ELF-1 (cell line): Measurements from ENCODE around the gene FXYD7.
A peak's percentile ranks its signal among the peaks of the same experiment; 100 is the strongest.
"Not testable (repeated sequence)": the region's sequence is repeated elsewhere in the genome, so short reads cannot be mapped to it uniquely, and the experiment has no call there.

Experiments used
- DNase-seq: peaks from one replicate; pipeline ENCODE4 v3.0.0-alpha.2; 2016; ENCODE audit warnings: low read depth, low spot score

FXYD7 gene

DNA sequence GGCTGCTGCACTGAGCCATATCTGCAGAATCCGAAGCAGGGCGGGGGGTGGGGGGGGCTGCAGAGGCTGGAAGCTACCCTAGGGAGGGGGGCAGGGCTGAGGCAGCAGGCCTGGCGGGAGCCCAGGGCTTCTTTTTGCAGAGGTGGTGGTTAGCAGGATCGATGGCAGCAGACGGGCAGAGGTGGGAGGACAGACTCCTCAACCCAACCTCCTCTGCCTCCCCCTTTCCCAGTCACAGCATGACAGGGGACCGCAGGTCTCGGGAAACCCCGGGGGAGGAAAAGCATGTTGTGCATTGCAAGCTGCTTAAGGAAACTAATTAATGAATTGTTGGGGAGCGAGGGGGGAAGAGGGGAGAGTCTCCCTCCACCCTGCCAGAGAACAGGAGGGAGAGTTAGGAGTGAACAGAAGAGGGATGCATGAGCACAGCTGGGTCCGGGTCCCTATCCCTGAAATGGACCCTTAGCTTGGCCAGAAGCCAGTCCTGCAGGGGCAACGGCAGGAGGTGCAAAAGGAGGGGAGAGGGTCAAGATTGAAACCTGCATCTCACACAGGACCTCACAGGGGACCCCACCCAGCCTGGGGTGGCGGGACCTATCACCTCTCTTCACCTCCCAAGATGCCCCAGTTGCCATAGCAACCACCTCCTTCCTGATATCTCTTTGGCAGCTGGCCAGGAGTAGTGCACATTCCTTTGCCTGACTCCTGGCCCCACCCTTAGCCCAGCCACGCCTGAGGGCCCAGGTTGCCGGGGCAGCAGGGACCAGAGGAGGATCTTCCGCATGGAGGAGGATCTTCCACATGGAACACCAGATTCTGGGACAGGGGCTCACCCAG, 1.8 kb downstream of the FXYD7 start:
- peak; percentile 84 for DNase-seq

DNA sequence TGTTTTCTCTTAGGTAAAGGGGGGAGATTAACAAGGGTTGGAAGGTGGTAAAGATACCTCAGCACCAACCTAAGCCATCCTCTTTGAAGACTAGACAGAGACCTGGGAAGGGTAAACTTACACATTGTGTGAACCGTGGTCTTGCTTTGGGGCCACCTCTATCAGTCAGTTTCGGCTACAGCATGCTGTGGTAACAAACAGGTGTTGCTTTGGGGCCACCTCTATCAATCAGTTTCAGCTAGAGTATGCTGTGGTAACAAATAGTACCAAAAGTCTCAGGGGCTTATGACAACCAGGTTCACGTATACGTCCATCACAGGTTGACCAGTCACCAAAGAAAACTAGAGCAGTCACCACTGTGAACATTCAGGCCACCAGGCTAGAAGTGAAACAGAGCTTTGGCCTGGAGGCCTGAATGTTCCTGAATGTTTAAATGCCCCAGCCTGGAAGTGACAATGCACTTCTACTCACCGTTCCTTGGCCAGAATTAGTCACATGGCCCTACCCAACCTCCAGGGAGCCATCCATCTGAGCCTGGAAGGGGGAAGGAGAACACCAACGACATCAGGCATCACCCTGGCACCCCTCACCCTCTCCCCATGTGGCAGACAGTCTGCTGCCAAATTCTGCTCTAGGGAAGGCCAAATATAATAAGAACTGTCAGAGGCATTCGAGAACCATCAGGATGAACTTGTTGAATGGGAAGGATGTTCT, 3.8 kb downstream of the FXYD7 start:
- DNase-seq, result no peak

- DNase-seq, result no peak
Measured at GRCh38 chr19:35149463-35149862, 6.4 kb downstream of the FXYD7 start.

DNA sequence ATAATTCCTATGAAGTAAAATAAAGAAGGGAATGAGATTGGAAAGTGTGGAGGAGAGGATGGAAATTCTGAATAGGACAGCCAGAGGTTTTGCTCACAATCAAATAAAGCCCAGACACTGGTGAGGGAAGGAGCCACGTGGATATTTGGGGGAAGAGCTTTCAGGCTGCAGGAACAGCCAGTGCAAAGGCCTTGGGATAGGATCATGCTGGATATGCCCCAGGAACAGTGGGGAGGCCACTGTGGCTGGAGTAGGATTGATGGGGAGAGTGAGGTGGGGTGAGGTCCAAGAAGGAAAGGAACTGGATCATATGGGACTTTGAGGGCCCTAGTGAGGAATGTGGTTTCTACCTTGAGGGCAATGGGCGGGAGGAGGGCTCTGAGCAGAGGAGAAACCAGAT, 7.4 kb downstream of the FXYD7 start:
- peak; percentile 39 for DNase-seq

DNA sequence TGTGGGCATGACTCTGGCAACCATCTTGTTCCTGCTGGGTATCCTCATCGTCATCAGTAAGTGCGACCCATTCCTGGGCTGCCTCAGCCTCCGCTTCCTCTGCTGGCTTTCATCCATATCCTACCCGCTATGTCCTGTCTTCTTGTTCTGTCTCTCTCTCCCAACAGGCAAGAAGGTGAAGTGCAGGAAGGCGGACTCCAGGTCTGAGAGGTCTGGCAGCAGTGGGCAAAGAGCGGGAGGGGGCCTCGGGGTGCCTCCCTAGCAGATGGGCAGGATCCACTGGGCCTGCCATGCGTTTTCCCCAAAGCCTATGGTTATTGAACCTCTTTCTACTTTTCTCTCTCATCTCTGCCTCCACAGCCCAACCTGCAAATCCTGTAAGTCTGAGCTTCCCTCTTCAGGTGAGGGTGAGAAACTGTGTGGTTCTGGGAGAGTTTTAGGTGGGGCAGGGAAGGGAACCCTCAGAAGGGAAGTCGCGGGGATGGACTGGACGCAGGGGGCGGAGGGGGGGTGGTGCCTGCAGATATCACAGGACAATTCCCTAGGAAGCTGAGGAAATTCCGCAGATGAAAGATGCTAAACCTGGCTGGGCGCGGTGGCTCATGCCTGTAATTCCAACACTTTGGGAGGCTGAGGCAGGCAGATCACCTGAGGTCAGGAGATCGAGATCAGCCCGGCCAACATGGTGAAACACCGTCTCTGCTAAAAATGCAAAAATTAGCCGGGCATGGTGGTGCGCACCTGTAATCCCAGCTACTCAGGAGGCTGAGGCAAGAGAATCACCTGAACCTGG, 8.4 kb downstream of the FXYD7 start:
- DNase-seq, result no peak

GRCh38 chr19:35153129-35153522, 10.1 kb downstream of the FXYD7 start:
- not testable (repeated sequence) for DNase-seq

GRCh38 chr19:35153701-35154524, 10.9 kb downstream of the FXYD7 start:
- peak; percentile 60 for DNase-seq

- peak; percentile 86 for DNase-seq
Measured at GRCh38 chr19:35154525-35155406, 11.7 kb downstream of the FXYD7 start, which contains the start of gene FXYD5. TSS of gene FXYD5 (plus strand) at chr19:35154735. CDS start at chr19:35155551, 816 bp downstream.

DNA sequence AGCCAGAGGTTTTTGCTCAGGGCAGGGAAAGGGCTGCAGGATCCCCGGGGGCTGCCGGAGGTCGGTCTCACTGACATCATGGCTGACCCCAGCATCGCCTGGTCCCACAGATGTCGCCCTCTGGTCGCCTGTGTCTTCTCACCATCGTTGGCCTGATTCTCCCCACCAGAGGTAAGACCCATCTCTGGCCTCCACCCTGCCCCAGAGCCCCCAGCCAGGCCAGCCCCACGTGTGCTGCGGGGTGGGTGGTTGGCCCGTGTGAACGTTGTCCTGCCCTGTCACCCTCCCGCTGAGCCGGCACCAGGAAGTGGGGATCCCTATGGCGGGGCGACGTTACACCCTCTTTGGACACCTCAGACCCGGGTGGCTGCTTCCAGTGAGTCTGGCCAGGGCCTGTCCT, 12.4 kb downstream of the FXYD7 start:
- DNase-seq, result no peak

DNA sequence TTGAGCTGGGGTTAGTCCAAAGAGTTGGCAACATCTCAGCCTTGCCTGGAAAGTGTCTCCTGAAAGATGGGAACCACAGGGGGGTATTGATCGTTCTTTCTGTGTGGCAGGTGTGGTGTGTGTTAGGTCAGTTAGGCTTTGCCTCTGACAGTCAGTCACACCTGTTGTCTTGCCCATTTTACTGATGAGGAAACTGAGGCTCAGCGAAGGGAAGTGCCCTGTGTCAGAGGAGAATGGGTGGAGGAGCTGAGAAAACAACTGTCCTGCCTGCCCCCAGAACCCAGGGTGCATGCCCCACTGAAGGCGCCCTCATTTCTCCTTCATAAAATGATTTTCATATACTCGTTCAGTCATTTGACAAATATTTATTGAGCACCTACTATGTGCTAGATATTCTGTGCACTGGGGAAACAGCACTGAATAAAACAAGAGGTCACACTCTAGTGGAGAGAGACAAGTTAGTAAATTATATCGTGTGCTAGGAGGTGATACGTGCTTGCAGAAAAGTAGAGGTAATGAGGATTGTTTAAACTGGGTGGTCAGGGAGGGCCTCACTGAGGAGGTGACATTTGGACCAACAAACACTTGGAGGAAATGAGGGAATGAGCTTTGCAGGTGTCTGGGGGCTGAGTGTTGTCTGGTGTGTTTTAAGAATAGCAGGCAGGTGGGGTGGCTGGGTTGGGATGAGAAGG, 13.1 kb downstream of the FXYD7 start:
- DNase-seq, result no peak

DNA sequence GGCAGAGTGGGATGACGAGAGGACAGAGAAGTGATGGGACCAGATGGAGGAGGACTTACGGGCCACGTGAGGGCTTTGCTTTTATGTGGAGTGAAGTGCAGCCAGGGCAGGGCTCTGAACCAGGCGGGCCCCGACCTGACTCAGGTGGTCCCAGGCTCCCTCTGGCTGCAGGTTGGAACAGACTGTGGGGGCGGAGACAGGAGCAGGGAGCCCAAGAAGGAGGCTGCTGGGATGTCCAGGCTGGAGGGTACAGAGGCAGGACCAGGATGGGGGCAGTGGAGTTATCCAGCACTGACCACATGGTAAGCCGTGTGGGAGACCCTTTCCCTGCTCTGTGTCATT, 13.6 kb downstream of the FXYD7 start:
- no peak for DNase-seq

DNA sequence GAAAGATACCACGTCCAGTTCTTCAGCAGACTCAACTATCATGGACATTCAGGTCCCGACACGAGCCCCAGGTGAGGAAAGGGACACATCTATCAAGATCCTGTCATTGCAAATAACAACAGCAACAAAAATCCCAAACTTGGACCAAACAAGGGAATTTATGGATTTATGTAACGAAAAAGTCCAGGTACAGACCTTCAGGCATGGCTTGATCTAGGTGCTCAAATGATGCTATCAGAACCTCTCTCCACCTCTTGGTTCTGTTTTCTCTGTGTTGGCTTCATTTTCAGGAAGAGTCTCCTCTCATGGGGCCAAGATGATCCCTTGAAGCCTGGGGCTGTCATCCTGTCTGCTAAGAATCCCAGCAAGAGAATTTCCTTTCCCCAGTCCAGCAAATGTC, 14.4 kb downstream of the FXYD7 start:
- no peak for DNase-seq

DNA sequence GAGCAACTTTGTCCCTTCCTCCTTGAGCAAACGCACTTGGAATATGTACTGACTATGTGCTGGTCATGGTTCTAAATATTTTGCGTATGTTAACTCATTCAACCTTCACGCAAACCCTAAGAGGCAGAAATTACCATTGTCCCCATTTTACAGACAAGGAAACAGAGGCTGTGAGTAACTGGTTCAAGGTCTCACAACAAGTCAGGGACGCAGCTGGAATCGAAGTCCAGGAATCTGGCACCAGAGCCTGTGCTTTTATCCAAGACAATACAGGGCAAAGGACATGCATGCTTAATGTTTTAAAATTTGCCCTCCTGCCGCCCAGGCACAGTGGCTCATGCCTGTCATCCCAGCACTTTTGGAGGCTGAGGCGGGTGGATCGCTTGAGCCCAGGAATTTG, 16.6 kb downstream of the FXYD7 start:
- DNase-seq, result no peak

- DNase-seq, result no peak
Measured at GRCh38 chr19:35160629-35161433, 17.8 kb downstream of the FXYD7 start.

DNA sequence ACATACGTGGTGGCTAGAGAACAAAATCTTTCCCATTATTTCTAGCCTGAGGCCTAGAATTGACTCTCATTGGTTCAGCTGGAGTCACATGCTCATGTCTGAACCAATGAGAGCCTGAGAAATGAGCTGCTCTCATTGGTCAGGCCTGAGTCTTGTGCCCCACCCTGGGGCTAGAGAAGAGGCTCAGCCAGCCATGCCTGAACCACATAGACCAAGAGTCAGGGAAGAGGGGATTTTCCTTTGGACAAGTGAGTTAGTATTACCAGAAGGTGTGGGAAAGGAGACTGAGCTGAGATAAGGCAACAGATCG, 18.3 kb downstream of the FXYD7 start:
- no peak for DNase-seq

DNA sequence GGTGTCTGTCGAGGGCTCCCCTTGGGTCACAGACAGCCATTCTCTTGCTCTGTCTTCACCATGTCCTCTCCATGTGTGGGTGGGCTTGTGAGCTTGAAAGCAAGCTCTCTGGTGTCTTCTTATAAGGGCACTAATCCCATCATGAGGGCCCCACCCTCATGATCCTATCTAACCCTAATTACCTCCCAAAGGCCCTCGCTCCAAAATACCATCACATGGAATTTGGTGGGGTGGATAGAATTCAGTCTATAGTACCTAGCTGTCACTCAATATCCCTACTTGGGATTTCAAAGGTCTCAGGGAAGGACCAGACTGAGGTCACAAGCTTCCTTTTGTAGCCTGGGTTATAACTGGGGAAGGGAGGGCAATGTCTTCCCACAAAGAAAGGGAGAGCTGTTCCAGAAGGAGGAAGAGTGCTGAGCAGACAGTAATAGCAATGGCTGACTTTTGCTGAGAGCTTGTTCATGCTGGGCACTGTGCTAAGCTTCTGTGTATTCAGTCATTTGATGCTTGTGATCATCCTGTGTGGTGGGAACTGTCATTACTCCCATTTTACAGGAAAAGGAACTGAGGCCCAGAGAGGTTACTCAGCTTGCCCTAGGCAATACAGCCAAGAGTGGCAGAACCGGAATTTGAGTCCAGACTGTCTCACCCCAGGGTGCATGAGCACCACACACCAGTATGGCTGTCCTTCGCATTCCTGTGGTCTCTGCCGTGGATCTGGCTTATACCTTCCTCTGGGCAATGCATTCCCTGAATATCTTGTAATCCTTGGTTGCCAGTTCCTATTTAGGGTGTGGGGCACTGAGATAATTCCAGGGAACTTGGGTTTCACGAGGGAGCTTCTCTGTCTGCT, 19.6 kb downstream of the FXYD7 start:
- DNase-seq, result peak; percentile 83

- no peak for DNase-seq
Measured at GRCh38 chr19:35164418-35164817, 21.4 kb downstream of the FXYD7 start.
